ENCODE results near the gene CYP4X1. TPM values are rescaled to one million over a fixed set of nuclear protein-coding genes. Genes with fewer than 3 reads are reported as not detected.

Gene CYP4X1
- not detected in 2 replicates for total RNA-seq

DNA sequence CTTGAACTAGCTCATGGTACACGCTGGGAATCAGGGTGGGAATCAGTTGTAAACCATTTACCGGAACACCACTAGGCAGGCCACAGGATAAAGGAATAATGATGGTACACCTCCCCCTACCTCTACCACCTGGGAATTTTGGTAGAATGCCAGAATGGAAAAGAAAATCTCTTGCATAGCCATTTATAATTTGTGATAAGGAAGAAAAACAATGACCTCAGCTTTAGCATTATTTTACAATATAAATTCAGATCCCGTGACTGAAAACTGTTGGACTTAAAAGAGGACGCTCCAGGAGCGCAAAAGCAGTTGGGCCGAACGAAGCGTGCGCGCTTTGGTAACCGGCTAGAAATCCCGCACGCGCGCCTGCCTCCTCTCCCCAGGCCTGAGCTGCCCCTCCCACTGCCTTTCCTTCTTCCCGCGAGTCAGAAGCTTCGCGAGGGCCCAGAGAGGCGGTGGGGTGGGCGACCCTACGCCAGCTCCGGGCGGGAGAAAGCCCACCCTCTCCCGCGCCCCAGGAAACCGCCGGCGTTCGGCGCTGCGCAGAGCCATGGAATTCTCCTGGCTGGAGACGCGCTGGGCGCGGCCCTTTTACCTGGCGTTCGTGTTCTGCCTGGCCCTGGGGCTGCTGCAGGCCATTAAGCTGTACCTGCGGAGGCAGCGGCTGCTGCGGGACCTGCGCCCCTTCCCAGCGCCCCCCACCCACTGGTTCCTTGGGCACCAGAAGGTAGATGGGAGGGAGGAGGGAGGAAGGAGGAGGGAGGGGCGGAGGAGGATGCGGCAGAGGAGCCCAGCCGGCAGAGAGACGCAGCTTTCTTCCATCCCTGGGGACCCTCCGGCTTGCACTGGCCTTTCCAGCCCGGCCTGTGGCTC is at the start of gene CYP4X1:
Gene CYP4X1 (plus strand): TSS at position 402 of the 873 bp plus-strand sequence. CDS start 149 bp downstream, at position 551.

GRCh38 chr1:47067097-47067594 is 43.7 kb downstream of the CYP4X1 start, which contains the start of gene CYP4Z1:
CYP4Z1 (plus strand) TSS chr1:47067231; CDS start chr1:47067491, 260 bp downstream.

Small RNA genes within 50 kb of the gene (small RNA-seq; reads per million reads assigned to genes)
- not detected for gene CYP4A27P (ENCODE audit: low replicate concordance)
- not detected for gene CYP4A43P (ENCODE audit: low replicate concordance)
- not detected for gene CYP4A44P (ENCODE audit: low replicate concordance)

Other genes with a start within 250 kb of the CYP4X1 start
- gene CYP4B1, start 224.6 kb upstream of the CYP4X1 start, total RNA-seq: not detected in 2 replicates
- gene CYP4A11, start 82.2 kb upstream of the CYP4X1 start, total RNA-seq: not detected in 2 replicates
- not detected in 2 replicates for gene CYP4Z1, start 43.6 kb downstream of the CYP4X1 start, total RNA-seq
- not detected in 2 replicates for gene CYP4A22, start 113.8 kb downstream of the CYP4X1 start, total RNA-seq
- not detected in 2 replicates for gene PDZK1IP1, start 166.4 kb downstream of the CYP4X1 start, total RNA-seq
- under 0.01 TPM in 1 of 2 replicates, not detected in the other for gene TAL1, start 208.6 kb downstream of the CYP4X1 start, total RNA-seq